Tibial nerve (tissue), 4 donors: Measurements from ENCODE around the gene VSTM4.

Experiments used
- EP300 ChIP-seq, 2 donors: sonication (generic); formaldehyde crosslinking; IDR thresholded peaks; one replicate each; pipeline ENCODE4 v1.6.1; 2017; ENCODE audit warnings: antibody characterized with exemption in 2 of 2, mild to moderate bottlenecking in 1 of 2
- POLR2A ChIP-seq, 2 donors: fragments of 450-650 bp; IDR thresholded peaks; one replicate each; pipeline ENCODE4 v1.6.1; 2017; ENCODE audit warnings: antibody characterized with exemption in 2 of 2, mild to moderate bottlenecking in 2 of 2, moderate library complexity in 2 of 2
- TF ChIP-seq, protein P1 (sequence below), 5 experiments: fragments of 200-600 bp in 3 of 5; fragments of 450-650 bp in 2 of 5; sonication (generic) in 3 of 5; IDR thresholded peaks; one replicate each; pipeline ENCODE4 v1.5.1; 2016 to 2019; ENCODE audit warnings: antibody characterized with exemption in 5 of 5, mild to moderate bottlenecking in 3 of 5, moderate library complexity in 2 of 5

DNA sequence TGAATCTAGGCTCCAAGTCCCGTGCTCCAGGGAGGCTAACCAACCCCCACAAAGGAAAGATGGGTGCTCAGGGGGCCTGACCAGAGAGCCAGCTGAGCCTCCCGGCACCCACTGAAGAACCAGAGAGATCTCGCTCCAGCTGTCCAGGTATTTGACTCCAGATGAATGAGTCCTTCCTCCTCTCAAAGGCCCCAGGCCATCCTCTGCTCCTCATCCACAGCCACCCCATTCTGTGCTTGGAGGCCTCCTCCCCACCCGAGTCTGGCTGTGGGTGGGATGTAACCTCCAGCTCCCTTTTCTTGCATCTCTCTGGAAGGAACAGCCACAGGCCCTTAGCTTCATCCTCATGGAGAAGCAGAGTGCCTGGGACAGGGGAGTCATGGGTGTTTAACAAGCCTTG lies 44.6 kb downstream of the VSTM4 start:
- TF ChIP-seq, protein P1, sequence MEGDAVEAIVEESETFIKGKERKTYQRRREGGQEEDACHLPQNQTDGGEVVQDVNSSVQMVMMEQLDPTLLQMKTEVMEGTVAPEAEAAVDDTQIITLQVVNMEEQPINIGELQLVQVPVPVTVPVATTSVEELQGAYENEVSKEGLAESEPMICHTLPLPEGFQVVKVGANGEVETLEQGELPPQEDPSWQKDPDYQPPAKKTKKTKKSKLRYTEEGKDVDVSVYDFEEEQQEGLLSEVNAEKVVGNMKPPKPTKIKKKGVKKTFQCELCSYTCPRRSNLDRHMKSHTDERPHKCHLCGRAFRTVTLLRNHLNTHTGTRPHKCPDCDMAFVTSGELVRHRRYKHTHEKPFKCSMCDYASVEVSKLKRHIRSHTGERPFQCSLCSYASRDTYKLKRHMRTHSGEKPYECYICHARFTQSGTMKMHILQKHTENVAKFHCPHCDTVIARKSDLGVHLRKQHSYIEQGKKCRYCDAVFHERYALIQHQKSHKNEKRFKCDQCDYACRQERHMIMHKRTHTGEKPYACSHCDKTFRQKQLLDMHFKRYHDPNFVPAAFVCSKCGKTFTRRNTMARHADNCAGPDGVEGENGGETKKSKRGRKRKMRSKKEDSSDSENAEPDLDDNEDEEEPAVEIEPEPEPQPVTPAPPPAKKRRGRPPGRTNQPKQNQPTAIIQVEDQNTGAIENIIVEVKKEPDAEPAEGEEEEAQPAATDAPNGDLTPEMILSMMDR (IDR thresholded peaks at IDR 0.05), result no peak
- TF ChIP-seq POLR2A (IDR thresholded peaks at IDR 0.05), result no peak
- no peak for TF ChIP-seq EP300 (IDR thresholded peaks at IDR 0.05)
